Body of pancreas (tissue), 4 donors: ENCODE measurements around the gene ALDH3A1. TPM values are rescaled to one million over a fixed set of nuclear protein-coding genes. Genes with fewer than 3 reads are reported as not detected.

Experiments used
- ATAC-seq: fragments of 150-250 bp; one replicate; pipeline ENCODE4 v1.9.1; 2016
- DNase-seq, 4 donors: peaks; one replicate each; pipeline ENCODE4 v3.0.0-alpha.2; 2019
- H3K27ac ChIP-seq, 4 donors: fragments of 200-600 bp; sonication (generic); 1 replicate in 3 of 4; 2 replicates in 1 of 4; pipeline versions ENCODE4 v1.5.1 to v1.6.1; 2016 to 2019; ENCODE audit warnings: mild to moderate bottlenecking in 1 of 4, mixed read lengths in 1 of 4, moderate library complexity in 1 of 4
- H3K27me3 ChIP-seq, 2 donors: fragments of 200-600 bp; sonication (generic); one replicate each; pipeline ENCODE4 v1.6.0; 2016; ENCODE audit warnings: mild to moderate bottlenecking in 1 of 2
- H3K36me3 ChIP-seq, 2 donors: fragments of 200-600 bp; sonication (generic); replicated peaks in 1 of 2; 2 replicates each; pipeline ENCODE4 v1.5.1; 2016; ENCODE audit warnings: low read depth in 2 of 2; ENCODE audit not compliant: insufficient read depth in 1 of 2
- H3K4me1 ChIP-seq: fragments of 200-600 bp; sonication (generic); one replicate; pipeline ENCODE4 v1.6.0; 2016
- H3K4me3 ChIP-seq, 2 donors: fragments of 200-600 bp; sonication (generic); 1 replicate in 1 of 2; 2 replicates in 1 of 2; pipeline ENCODE4 v1.5.1; 2016 to 2019
- H3K9me3 ChIP-seq, 3 donors: fragments of 200-600 bp; sonication (generic); 1 replicate in 2 of 3; 2 replicates in 1 of 3; pipeline ENCODE4 v1.5.1; 2016
- CTCF ChIP-seq, 7 experiments: fragments of 450-650 bp in 4 of 7; fragments of 200-600 bp in 3 of 7; sonication (generic) in 3 of 7; IDR thresholded peaks; one replicate each; pipeline ENCODE4 v1.5.1; 2016 to 2019; ENCODE audit warnings: antibody characterized with exemption in 7 of 7
- POLR2A ChIP-seq, 3 donors: fragments of 450-650 bp; IDR thresholded peaks; one replicate each; pipeline ENCODE4 v1.6.1; 2016; ENCODE audit warnings: antibody characterized with exemption in 3 of 3, mild to moderate bottlenecking in 2 of 3
- WGBS, 2 donors: methylation state at CpG; one replicate each; pipeline ENCODE4 v1.1.5; 2017; 5-methylcytosine and 5-hydroxymethylcytosine counted together
- intact Hi-C: fragments of 100-400 bp; cut with DNase I; formaldehyde crosslinking; loops from one replicate; pipeline ENCODE4 v1.15.1; 2023
- total RNA-seq, 2 donors: library from RNA; depleted of rRNA; stranded (reverse); fragments of >200 nt; gene quantifications; one replicate each; pipeline ENCODE4 v1.1.0, GENCODE V29; 2016

ALDH3A1 gene
- total RNA-seq, 2 donors from 2014 or later, result 0.33 to 1.8 TPM

GRCh38 chr17:19736071-19736470 is 12.0 kb downstream of the ALDH3A1 start:
- H3K36me3 ChIP-seq, result no peaks in the 10 kb centered on the region

GRCh38 chr17:19733953-19734526 is 14.1 kb downstream of the ALDH3A1 start:
- Histone ChIP-seq H3K27me3 (no peaks in the 10 kb centered on the region), H3K4me3 (no peak overlapping the region), H3K4me1 (peaks cover 3% of the 10 kb centered on the region), H3K36me3 (no peaks in the 10 kb centered on the region), H3K27ac (no peak overlapping the region), H3K9me3 (no peaks in the 10 kb centered on the region)
- WGBS, 2 donors, result 58 to 64% methylated on average over 11 of the region's 11 CpGs
- ATAC-seq (no peak), DNase-seq (no peak)
- intact Hi-C loops, result no loop called here
- TF ChIP-seq POLR2A (IDR thresholded peaks at IDR 0.05) (no peak), CTCF (IDR thresholded peaks at IDR 0.05) (no peak)

More at GRCh38 chr17:19736071-19736470, 12.0 kb downstream of the ALDH3A1 start:
- Histone ChIP-seq H3K4me3 (no peak overlapping the region), H3K4me1 (peaks cover 3% of the 10 kb centered on the region), H3K27ac (no peak overlapping the region), H3K27me3 (no peaks in the 10 kb centered on the region), H3K9me3 (no peaks in the 10 kb centered on the region)
- DNase-seq (no peak), ATAC-seq (no peak)
- intact Hi-C loops, result no loop called here
- 53 to 57% methylated on average over 11 of the region's 11 CpGs for WGBS, 2 donors
- TF ChIP-seq CTCF (IDR thresholded peaks at IDR 0.05) (no peak), POLR2A (IDR thresholded peaks at IDR 0.05) (no peak)

- no peak for TF ChIP-seq POLR2A (IDR thresholded peaks at IDR 0.05)
- TF ChIP-seq CTCF (IDR thresholded peaks at IDR 0.05), result no peak
- ATAC-seq (no peak), DNase-seq (no peak)
- no peak overlapping the region for H3K27ac ChIP-seq
- H3K9me3 ChIP-seq, result no peaks in the 10 kb centered on the region
- no peak overlapping the region for H3K4me3 ChIP-seq
- intact Hi-C loops, result no loop called here
- 78 to 83% methylated on average over 11 of the region's 11 CpGs for WGBS, 2 donors
- no peaks in the 10 kb centered on the region for H3K36me3 ChIP-seq
- peaks cover 25% of the 10 kb centered on the region for H3K4me1 ChIP-seq
- H3K27me3 ChIP-seq, result no peaks in the 10 kb centered on the region
Observed at GRCh38 chr17:19731626-19732025, 16.5 kb downstream of the ALDH3A1 start.

GRCh38 chr17:19730843-19731242 is 17.3 kb downstream of the ALDH3A1 start:
- WGBS, 2 donors, result 75 to 79% methylated on average over 4 of the region's 4 CpGs
- DNase-seq (no peak), ATAC-seq (no peak)

More at GRCh38 chr17:19730843-19731242, 17.3 kb downstream of the ALDH3A1 start:
- no peaks in the 10 kb centered on the region for H3K9me3 ChIP-seq
- intact Hi-C loops, result no loop called here
- no peak overlapping the region for H3K4me3 ChIP-seq
- H3K27ac ChIP-seq, result no peak overlapping the region
- no peaks in the 10 kb centered on the region for H3K27me3 ChIP-seq
- peaks cover 23% of the 10 kb centered on the region for H3K4me1 ChIP-seq
- H3K36me3 ChIP-seq, result no peaks in the 10 kb centered on the region
- no peak for TF ChIP-seq POLR2A (IDR thresholded peaks at IDR 0.05)
- TF ChIP-seq CTCF (IDR thresholded peaks at IDR 0.05), result no peak
